Cardiac muscle cell (in vitro differentiated cells and primary cell): ENCODE measurements around the gene HTR3E. TPM values are rescaled to one million over a fixed set of nuclear protein-coding genes. Genes with fewer than 3 reads are reported as not detected.

Source experiments
- DNase-seq, 2 donors: peaks; one replicate each; pipeline versions ENCODE4 v3.0.0 to v3.0.0-alpha.2; 2010 to 2017; ENCODE audit warnings: low read depth in 1 of 2, low spot score in 1 of 2
- H3K27ac ChIP-seq: fragments of 200-600 bp; sonication (generic); 2 replicates; pipeline ENCODE4 v1.5.1; 2016
- H3K27me3 ChIP-seq: fragments of 200-600 bp; sonication (generic); 2 replicates; pipeline ENCODE4 v1.6.0; 2016; ENCODE audit warnings: control low read depth
- H3K36me3 ChIP-seq: fragments of 200-600 bp; sonication (generic); 2 replicates; pipeline ENCODE4 v1.5.1; 2016; ENCODE audit warnings: control low read depth
- H3K4me1 ChIP-seq: fragments of 200-600 bp; sonication (generic); 2 replicates; pipeline ENCODE4 v1.8.1; 2017; ENCODE audit warnings: low read depth, mild to moderate bottlenecking, mixed run types
- H3K4me3 ChIP-seq: fragments of 200-600 bp; sonication (generic); 2 replicates; pipeline ENCODE4 v1.5.1; 2016; ENCODE audit warnings: mild to moderate bottlenecking
- H3K9me3 ChIP-seq: fragments of 200-600 bp; sonication (generic); 2 replicates; pipeline ENCODE4 v1.5.1; 2017; ENCODE audit warnings: low read depth, mild to moderate bottlenecking, control low read depth
- polyA plus RNA-seq: library from polyadenylated mRNA; unstranded; fragments of >200 nt; fragmentation: Nextera tagmentation; extraction: Ambion mirVana; gene quantifications from 2 replicates; pipeline ENCODE4 v1.2.1, GENCODE V29; 2016
- total RNA-seq: library from RNA; depleted of rRNA; stranded (reverse); fragments of >200 nt; gene quantifications from 2 replicates; pipeline ENCODE4 v1.2.3, GENCODE V29; 2016
- TF ChIP-seq, protein P1 (sequence below): IDR thresholded peaks from 2 replicates; pipeline ENCODE4 v1.5.1; 2012; ENCODE audit warnings: low read depth, mild to moderate bottlenecking, low read length

HTR3E gene
- total and polyA plus RNA-seq, 2 experiments from 2014 or later, result 0.15 TPM; not detected in 1

DNA sequence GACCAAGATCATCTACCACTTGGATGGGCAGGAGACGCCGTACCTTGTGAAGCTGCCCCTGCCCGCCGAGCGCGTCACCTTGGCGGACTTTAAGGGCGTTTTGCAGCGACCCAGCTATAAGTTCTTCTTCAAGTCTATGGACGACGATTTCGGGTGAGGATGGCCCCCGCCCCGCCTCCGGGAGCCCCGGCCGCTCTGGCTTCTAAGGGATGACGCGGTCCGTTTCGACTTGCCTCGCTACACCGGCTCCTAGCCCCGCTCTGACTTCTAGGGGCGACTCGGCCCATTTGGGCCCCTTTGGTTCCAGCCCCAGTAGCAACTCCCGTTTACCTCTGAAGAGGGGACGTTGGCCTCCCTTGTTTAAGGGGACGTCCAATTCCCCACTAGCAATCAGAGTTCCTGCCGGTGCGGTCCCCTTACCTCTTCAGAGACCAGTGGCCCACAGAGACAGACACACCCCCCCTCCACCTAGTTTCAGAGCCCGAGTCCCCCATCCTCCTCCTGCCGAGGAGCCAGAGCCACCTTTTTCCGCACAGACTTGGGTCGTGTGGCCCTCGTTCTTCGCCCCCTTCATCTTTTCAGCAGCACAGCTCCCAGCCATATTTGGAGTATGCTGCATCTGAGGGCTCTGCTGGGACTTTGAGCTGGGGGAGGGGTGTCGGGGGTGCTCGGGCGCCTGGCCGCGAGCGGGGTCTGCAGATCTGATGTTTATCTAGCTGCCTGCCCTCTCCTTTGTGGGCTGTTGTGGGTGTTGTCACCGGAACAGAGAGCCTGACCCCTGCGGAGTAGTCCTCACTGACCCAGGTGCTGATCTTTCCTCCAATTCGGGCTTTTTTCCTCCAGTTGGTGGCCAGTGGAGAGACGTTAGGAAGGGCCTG, 59.0 kb downstream of the HTR3E start:
- TF ChIP-seq, protein P1, sequence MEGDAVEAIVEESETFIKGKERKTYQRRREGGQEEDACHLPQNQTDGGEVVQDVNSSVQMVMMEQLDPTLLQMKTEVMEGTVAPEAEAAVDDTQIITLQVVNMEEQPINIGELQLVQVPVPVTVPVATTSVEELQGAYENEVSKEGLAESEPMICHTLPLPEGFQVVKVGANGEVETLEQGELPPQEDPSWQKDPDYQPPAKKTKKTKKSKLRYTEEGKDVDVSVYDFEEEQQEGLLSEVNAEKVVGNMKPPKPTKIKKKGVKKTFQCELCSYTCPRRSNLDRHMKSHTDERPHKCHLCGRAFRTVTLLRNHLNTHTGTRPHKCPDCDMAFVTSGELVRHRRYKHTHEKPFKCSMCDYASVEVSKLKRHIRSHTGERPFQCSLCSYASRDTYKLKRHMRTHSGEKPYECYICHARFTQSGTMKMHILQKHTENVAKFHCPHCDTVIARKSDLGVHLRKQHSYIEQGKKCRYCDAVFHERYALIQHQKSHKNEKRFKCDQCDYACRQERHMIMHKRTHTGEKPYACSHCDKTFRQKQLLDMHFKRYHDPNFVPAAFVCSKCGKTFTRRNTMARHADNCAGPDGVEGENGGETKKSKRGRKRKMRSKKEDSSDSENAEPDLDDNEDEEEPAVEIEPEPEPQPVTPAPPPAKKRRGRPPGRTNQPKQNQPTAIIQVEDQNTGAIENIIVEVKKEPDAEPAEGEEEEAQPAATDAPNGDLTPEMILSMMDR, result no peak
- DNase-seq, result peak in 1 of 2 donors; percentile 54
- no peaks in the 10 kb centered on the region for H3K9me3 ChIP-seq
- H3K27ac ChIP-seq, result peak overlapping the region; percentile 97
- H3K4me1 ChIP-seq, result peaks cover 12% of the 10 kb centered on the region
- H3K4me3 ChIP-seq, result peak overlapping the region; percentile 100
- H3K36me3 ChIP-seq, result no peaks in the 10 kb centered on the region
- H3K27me3 ChIP-seq, result no peaks in the 10 kb centered on the region

DNA sequence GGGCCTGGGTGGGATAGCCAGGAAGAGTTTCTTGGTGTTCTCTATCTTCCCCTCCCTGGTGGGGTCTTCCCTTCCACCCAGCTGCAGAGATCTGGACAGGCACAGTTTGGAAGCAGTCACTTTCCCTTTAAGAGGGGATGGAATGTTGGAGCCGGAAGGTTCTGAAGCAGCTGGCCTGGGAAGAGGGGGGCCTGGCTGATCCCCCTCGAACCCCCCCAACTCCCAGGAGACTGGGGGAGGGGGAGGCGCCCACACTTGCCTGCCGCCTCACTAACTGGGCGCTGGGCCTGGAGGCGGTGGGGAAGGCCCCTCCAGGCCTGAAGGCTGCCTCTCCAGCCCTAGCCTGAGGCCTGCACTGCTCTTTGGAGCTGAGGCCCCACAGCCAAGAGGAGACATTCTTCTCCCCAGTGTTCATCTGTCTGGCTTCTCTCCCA, 59.7 kb downstream of the HTR3E start:
- peak; percentile 47 to 88 for DNase-seq
- peak overlapping the region; percentile 97 for H3K27ac ChIP-seq
- H3K36me3 ChIP-seq, result no peaks in the 10 kb centered on the region
- H3K9me3 ChIP-seq, result no peaks in the 10 kb centered on the region
- no peaks in the 10 kb centered on the region for H3K27me3 ChIP-seq
- TF ChIP-seq, protein P1, result no peak
- peak overlapping the region; percentile 100 for H3K4me3 ChIP-seq
- H3K4me1 ChIP-seq, result peaks cover 12% of the 10 kb centered on the region

Other genes starting within 250 kb of the HTR3E start
- gene PARL, start 212.2 kb upstream of the HTR3E start, total RNA-seq, result 37.5 and 44.6 TPM in 2 replicates
- gene PARL, start 212.2 kb upstream of the HTR3E start, polyA plus RNA-seq, result 82.2 and 99.9 TPM in 2 replicates
- 56.2 and 68.8 TPM in 2 replicates for gene ABCC5, start 79.2 kb upstream of the HTR3E start, total RNA-seq
- 92.0 and 97.2 TPM in 2 replicates for gene ABCC5, start 79.2 kb upstream of the HTR3E start, polyA plus RNA-seq
- not detected in 2 replicates for gene HTR3D, start 65.3 kb upstream of the HTR3E start, total RNA-seq
- not detected in 2 replicates for gene HTR3D, start 65.3 kb upstream of the HTR3E start, polyA plus RNA-seq
- gene HTR3C, start 44.0 kb upstream of the HTR3E start, total RNA-seq, result not detected in 2 replicates
- 0.16 TPM in 1 of 2 replicates, not detected in the other for gene HTR3C, start 44.0 kb upstream of the HTR3E start, polyA plus RNA-seq
- gene EIF2B5, start 38.3 kb downstream of the HTR3E start, total RNA-seq, result 38.2 and 82.1 TPM in 2 replicates
- gene EIF2B5, start 38.3 kb downstream of the HTR3E start, polyA plus RNA-seq, result 55.7 and 57.5 TPM in 2 replicates
- 96.3 and 135 TPM in 2 replicates for gene DVL3, start 58.3 kb downstream of the HTR3E start, total RNA-seq
- 150 and 180 TPM in 2 replicates for gene DVL3, start 58.3 kb downstream of the HTR3E start, polyA plus RNA-seq
- 399 and 408 TPM in 2 replicates for gene AP2M1, start 77.8 kb downstream of the HTR3E start, total RNA-seq
- 551 and 577 TPM in 2 replicates for gene AP2M1, start 77.8 kb downstream of the HTR3E start, polyA plus RNA-seq
- 50.2 and 50.7 TPM in 2 replicates for gene ABCF3, start 89.1 kb downstream of the HTR3E start, total RNA-seq
- gene ABCF3, start 89.1 kb downstream of the HTR3E start, polyA plus RNA-seq, result 74.4 and 78.5 TPM in 2 replicates
- 0.11 TPM in 1 of 2 replicates, not detected in the other for gene VWA5B2, start 132.5 kb downstream of the HTR3E start, total RNA-seq
- gene VWA5B2, start 132.5 kb downstream of the HTR3E start, polyA plus RNA-seq, result 0.40 TPM in 1 of 2 replicates, not detected in the other
- 40.2 and 48.8 TPM in 2 replicates for gene ALG3, start 151.9 kb downstream of the HTR3E start, total RNA-seq
- gene ALG3, start 151.9 kb downstream of the HTR3E start, polyA plus RNA-seq, result 52.4 and 69.1 TPM in 2 replicates
- gene EEF1AKMT4, start 152.6 kb downstream of the HTR3E start, total RNA-seq, result 4.3 and 12.8 TPM in 2 replicates
- 5.1 and 10.6 TPM in 2 replicates for gene EEF1AKMT4, start 152.6 kb downstream of the HTR3E start, polyA plus RNA-seq
- not detected in 2 replicates for gene CAMK2N2, start 164.5 kb downstream of the HTR3E start, total RNA-seq
- gene CAMK2N2, start 164.5 kb downstream of the HTR3E start, polyA plus RNA-seq, result 0.27 TPM in 1 of 2 replicates, not detected in the other
- gene ECE2, start 179.0 kb downstream of the HTR3E start, total RNA-seq, result not detected in 2 replicates
- not detected in 2 replicates for gene ECE2, start 179.0 kb downstream of the HTR3E start, polyA plus RNA-seq
- 314 and 456 TPM in 2 replicates for gene PSMD2, start 202.2 kb downstream of the HTR3E start, total RNA-seq
- gene PSMD2, start 202.2 kb downstream of the HTR3E start, polyA plus RNA-seq, result 390 and 464 TPM in 2 replicates
- gene EIF4G1, start 217.5 kb downstream of the HTR3E start, total RNA-seq, result 269 and 275 TPM in 2 replicates
- 166 and 184 TPM in 2 replicates for gene EIF4G1, start 217.5 kb downstream of the HTR3E start, polyA plus RNA-seq
- 22.1 and 34.3 TPM in 2 replicates for gene FAM131A, start 240.5 kb downstream of the HTR3E start, total RNA-seq
- gene FAM131A, start 240.5 kb downstream of the HTR3E start, polyA plus RNA-seq, result 9.6 and 16.0 TPM in 2 replicates